Heart left ventricle (tissue), 13 donors: ENCODE results near the gene PKM.

Experiments used
- POLR2A ChIP-seq, 2 donors: fragments of 450-650 bp; IDR thresholded peaks; one replicate each; pipeline ENCODE4 v1.6.1; 2017; ENCODE audit warnings: antibody characterized with exemption in 2 of 2, mild to moderate bottlenecking in 2 of 2, moderate library complexity in 2 of 2
- TF ChIP-seq, protein P1 (sequence below), 12 donors: fragments of 200-600 bp; sonication (generic) in 4 of 12; IDR thresholded peaks; one replicate each; pipeline versions ENCODE4 v1.5.0 to v1.8.0; 2018 to 2022; ENCODE audit warnings: antibody characterized with exemption in 12 of 12, mild to moderate bottlenecking in 5 of 12
- donor health status: ischemic (EF 13 %, LVEDD 7.1; RV severe dilation, severe dysfunction).
- donor health status: DM: no; HTN: yes; CAD: no.
- donor health status: DM: no; HTN: no; CAD: no.
- donor health status: ischemic (EF 25% LVEDD 6.9; RV normal size, moderate dysfunction).
- donor health status: ischemic (EF 25% LVEDD 5.7; RV mildly dilated, moderate dysfunction).
- donor health status: ischemic (EF 35%, LVEDD 5.7; RV mildly dilated, moderate dysfunction).
- donor health status: nonischemic (EF 11% LVEDD 7.7; RV severe dilation, severe dysfunction).
- donor health status: DM: yes; HTN: yes; CAD: no.
- donor health status: PGD.
- donor health status: ischemic (EF 29% LVEDD 5.4; RV normal size, mild dysfunction).
- donor health status: nonischemic (EF 23%, LVEDD 6.1; RV moderate dilation, normal function).

- TF ChIP-seq, protein P1, sequence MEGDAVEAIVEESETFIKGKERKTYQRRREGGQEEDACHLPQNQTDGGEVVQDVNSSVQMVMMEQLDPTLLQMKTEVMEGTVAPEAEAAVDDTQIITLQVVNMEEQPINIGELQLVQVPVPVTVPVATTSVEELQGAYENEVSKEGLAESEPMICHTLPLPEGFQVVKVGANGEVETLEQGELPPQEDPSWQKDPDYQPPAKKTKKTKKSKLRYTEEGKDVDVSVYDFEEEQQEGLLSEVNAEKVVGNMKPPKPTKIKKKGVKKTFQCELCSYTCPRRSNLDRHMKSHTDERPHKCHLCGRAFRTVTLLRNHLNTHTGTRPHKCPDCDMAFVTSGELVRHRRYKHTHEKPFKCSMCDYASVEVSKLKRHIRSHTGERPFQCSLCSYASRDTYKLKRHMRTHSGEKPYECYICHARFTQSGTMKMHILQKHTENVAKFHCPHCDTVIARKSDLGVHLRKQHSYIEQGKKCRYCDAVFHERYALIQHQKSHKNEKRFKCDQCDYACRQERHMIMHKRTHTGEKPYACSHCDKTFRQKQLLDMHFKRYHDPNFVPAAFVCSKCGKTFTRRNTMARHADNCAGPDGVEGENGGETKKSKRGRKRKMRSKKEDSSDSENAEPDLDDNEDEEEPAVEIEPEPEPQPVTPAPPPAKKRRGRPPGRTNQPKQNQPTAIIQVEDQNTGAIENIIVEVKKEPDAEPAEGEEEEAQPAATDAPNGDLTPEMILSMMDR (IDR thresholded peaks at IDR 0.05) = no peak
- no peak for TF ChIP-seq POLR2A (IDR thresholded peaks at IDR 0.05)
These were observed 60.9 kb downstream of the PKM start for GRCh38 chr15:72169921-72170611.
